ENCODE measurements around the gene CAMTA1. TPM values are rescaled to one million over a fixed set of nuclear protein-coding genes. Genes with fewer than 3 reads are reported as not detected.

CAMTA1 gene
- polyA plus RNA-seq, 12 donors: 24.2 to 51.1 (median 44.7) TPM; not detected in 1

GRCh38 chr1:7483634-7484383 is 698.6 kb downstream of the CAMTA1 start:
- DNase-seq: no peak

GRCh38 chr1:7485086-7485780 is 700.0 kb downstream of the CAMTA1 start:
- no peak for DNase-seq

GRCh38 chr1:7485826-7486225 is 700.6 kb downstream of the CAMTA1 start:
- no peak for DNase-seq

GRCh38 chr1:7487766-7488474 is 702.7 kb downstream of the CAMTA1 start:
- no peak for DNase-seq

GRCh38 chr1:7488475-7488842 is 703.2 kb downstream of the CAMTA1 start:
- DNase-seq: no peak

GRCh38 chr1:7489586-7489985 is 704.3 kb downstream of the CAMTA1 start:
- DNase-seq: no peak

GRCh38 chr1:7490576-7490975 is 705.3 kb downstream of the CAMTA1 start:
- DNase-seq: no peak

- no peak for DNase-seq
Observed at GRCh38 chr1:7491109-7491817, 706.0 kb downstream of the CAMTA1 start.

GRCh38 chr1:7491818-7492173 is 706.5 kb downstream of the CAMTA1 start:
- no peak for DNase-seq

- no peak for DNase-seq
Observed at GRCh38 chr1:7493711-7494454, 708.6 kb downstream of the CAMTA1 start.

GRCh38 chr1:7495962-7496361 is 710.7 kb downstream of the CAMTA1 start:
- DNase-seq: no peak

- no peak for DNase-seq
Observed at GRCh38 chr1:7497107-7497637, 711.9 kb downstream of the CAMTA1 start.

GRCh38 chr1:7500381-7501083 is 715.3 kb downstream of the CAMTA1 start:
- no peak for DNase-seq

GRCh38 chr1:7501084-7501491 is 715.8 kb downstream of the CAMTA1 start:
- no peak for DNase-seq

- DNase-seq: no peak
Observed at GRCh38 chr1:7501723-7502603, 716.7 kb downstream of the CAMTA1 start.

- no peak for DNase-seq
Observed at GRCh38 chr1:7503691-7504437, 718.6 kb downstream of the CAMTA1 start.

- no peak for DNase-seq
Observed at GRCh38 chr1:7504438-7504720, 719.1 kb downstream of the CAMTA1 start.

- no peak for DNase-seq
Observed at GRCh38 chr1:7505094-7505770, 720.0 kb downstream of the CAMTA1 start.

Measured in muscle of arm (tissue), 12 donors.